Gastroesophageal sphincter (tissue), 3 donors: Measurements from ENCODE around the gene PTGES2.

Source experiments
- EP300 ChIP-seq: sonication (generic); formaldehyde crosslinking; IDR thresholded peaks from one replicate; pipeline ENCODE4 v1.6.1; 2017; ENCODE audit warnings: antibody characterized with exemption, mild to moderate bottlenecking
- POLR2AphosphoS5 ChIP-seq: sonication (generic); formaldehyde crosslinking; IDR thresholded peaks from one replicate; pipeline ENCODE4 v1.6.1; 2017; ENCODE audit warnings: antibody characterized with exemption
- TF ChIP-seq, protein P1 (sequence below), 4 experiments: fragments of 200-600 bp in 2 of 4; fragments of 450-650 bp in 2 of 4; sonication (generic) in 1 of 4; IDR thresholded peaks; one replicate each; pipeline ENCODE4 v1.5.1; 2017 to 2019; ENCODE audit warnings: antibody characterized with exemption in 4 of 4, mild to moderate bottlenecking in 2 of 4, moderate library complexity in 2 of 4

DNA sequence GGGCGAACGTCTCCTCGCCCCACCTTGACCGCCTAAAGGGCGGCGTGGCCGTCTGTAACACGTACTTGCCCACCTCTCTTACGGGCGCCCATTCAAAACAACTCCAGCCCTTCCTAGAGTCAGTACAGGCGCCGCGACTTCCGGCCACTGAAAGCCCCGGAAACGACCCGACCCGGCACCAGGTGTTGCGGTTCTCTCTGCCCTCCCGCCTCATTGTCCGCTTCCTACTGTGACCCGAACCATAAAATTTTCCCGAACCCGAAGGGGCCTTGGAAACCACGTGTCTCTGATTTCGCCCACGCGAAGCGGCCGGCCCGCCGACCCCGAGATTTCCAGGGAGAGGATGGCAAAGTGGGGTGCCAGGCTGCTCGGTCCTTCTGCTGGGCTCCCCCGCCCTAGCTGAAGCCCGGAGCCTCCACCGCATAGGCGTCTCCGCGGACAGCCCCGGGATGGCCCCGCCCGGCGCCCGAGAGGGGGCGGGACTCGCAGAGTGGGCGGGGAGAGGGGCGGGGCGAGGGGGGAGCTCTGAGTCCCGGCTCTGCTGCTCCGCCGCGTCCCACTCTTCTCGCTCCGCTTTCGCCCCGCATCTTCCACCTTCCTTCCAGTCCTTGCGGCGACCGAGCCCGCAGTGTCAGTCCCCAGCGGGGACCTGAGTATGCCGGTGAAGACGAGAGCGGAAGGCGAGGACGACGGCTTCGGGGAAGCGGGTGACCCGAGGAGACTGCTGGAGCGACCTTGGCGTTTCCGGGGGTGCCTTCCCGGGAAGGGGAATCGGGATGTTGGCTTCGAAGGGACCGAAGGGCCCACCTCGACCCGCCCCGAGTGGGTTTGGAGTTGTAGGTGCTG is 684 bp upstream of the PTGES2 start:
- TF ChIP-seq, protein P1, sequence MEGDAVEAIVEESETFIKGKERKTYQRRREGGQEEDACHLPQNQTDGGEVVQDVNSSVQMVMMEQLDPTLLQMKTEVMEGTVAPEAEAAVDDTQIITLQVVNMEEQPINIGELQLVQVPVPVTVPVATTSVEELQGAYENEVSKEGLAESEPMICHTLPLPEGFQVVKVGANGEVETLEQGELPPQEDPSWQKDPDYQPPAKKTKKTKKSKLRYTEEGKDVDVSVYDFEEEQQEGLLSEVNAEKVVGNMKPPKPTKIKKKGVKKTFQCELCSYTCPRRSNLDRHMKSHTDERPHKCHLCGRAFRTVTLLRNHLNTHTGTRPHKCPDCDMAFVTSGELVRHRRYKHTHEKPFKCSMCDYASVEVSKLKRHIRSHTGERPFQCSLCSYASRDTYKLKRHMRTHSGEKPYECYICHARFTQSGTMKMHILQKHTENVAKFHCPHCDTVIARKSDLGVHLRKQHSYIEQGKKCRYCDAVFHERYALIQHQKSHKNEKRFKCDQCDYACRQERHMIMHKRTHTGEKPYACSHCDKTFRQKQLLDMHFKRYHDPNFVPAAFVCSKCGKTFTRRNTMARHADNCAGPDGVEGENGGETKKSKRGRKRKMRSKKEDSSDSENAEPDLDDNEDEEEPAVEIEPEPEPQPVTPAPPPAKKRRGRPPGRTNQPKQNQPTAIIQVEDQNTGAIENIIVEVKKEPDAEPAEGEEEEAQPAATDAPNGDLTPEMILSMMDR (IDR thresholded peaks at IDR 0.05): no peak
- TF ChIP-seq POLR2AphosphoS5 (peak; percentile 26), EP300 (no peak)
